Mesenteric fat pad (tissue), 1 donor: ENCODE data around the gene AMOTL1. TPM values are rescaled to one million over a fixed set of nuclear protein-coding genes. Genes with fewer than 3 reads are reported as not detected.

Experiments
- DNase-seq: peaks from one replicate; pipeline ENCODE4 v3.0.0-alpha.2; 2020; ENCODE audit warnings: low spot score
- total RNA-seq: library from RNA; stranded (reverse); fragmentation: NEBNext Ultra II Directional; extraction: Animal tissue kit (Norgen Biotek cat#: 25700); gene quantifications from one replicate; pipeline ENCODE4 v1.2.1, GENCODE V29; 2021
- donor health status: DM: yes; HTN: yes; CAD: no.

Gene AMOTL1
- total RNA-seq, 1 donor from 2014 or later = 51.6 TPM

DNA sequence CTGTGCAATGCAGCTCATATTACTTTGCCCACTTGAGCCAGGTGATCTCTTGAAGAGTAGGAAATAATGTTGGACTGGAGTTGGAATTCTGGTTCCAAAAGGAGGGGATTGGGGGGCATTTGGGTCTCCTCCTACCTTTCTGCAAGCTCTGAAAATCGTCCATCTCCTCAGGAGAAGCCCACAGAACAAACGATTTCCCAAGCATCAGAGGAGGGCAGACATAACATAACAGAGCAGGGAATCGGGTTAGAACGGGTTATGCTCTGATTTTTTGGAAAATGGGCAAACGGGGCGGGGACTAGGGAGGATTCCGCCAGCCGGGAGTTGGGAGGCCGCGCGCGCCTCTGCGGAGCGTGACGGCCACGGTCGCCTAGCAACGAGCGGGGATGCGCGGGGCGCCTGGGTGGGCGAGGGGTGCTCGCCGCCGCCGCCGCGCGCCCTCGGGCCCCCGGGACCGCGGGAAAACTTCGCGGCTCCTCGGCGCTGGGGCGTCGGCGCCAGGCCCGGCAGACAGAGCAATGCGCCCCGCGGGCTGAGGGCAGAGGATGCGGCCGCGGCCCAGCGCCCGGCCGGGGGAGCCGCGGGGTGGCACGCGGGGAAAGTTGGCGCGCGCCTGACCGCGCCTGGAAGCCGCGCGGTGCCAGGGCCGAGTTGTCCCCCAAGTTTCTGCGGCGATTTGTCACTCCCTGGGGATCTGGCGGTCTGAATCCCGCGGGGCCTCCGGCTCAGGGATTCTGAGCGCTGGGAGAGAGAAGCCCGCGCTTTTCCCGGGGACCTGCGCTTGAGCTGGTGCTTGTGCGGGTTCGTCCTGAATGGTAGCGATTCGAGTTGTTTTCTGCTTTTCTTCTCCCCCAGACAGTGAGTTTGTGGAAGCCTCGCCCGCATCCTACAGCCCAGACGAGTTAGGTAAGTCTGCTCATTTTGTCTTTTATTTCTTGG lies 27.8 kb upstream of the AMOTL1 start:
- no peak for DNase-seq

DNA sequence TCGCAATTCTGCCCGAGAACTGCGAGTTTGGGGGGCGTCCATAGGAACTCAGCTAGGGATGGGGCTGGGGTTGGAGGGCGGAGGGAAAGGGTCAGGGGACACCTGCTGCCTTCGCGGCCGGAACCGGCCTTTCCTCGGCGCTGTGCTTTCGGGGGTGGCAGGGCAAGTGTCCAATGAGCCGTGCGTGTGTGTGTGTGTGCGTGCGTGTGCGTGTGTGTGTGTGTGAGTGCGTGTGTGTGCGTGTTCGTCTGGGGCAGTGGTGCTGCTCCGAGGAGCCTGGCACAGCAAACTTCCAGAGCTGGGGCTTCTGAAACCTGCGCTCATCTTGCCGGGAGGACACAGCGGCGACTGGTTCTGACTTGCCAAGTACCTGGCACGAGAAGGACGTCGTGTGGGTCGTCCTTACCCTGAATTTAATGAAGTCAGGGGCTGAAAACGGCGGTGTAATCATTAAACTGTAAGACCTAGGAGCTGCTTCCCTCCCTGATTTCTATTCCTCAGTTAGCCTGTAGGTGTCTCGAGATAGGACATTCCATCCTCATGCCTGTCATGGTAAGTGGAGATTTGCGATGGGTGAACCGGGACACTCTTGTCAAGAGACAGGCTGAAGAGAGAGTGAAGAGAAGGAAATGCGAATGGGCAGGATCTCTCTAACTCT lies 27.0 kb upstream of the AMOTL1 start:
- no peak for DNase-seq

DNA sequence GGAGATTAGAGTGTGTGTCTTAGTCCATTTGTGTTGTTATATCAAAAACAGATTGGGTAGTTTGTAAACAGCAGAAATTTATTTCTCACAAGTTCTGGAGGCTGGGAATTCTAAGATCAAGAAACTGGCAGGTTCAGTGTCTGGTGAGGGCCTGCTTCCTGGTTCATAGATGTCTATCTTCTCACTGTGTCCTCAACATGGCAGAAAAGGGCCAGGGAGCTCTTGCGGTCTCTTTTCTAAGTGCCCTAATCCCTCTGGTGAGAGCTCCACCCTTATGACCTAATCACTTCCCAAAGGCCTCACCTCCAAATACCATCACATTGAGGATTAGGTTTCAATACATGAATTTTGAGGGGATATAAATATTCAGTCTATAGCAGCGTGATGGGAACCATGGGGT lies 25.5 kb upstream of the AMOTL1 start:
- DNase-seq = no peak

- no peak for DNase-seq
Measured at GRCh38 chr11:94746721-94747120, 21.4 kb upstream of the AMOTL1 start.

- no peak for DNase-seq
Measured at GRCh38 chr11:94747146-94747545, 21.0 kb upstream of the AMOTL1 start.

DNA sequence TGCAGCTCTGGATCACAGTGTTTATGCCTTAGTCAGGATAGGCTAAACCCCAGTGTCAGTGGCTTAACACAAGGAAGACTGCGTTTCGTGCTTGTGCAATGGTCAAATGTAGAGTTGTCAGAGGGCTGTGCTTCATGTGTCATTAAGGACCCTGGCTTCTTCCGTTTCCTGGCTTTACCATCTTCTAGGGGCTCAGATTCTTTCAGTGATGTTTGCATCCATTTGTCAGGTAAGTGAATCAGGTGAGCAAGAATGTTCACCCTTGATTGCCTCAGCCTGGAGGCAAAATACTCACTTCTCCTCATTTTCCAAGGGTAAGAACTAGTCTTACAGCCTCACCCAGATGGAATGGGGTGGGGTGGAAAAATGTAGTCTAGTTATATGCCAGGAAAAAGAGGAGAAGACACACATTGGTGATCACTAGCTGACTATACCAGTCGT lies 20.5 kb upstream of the AMOTL1 start:
- DNase-seq = no peak

DNA sequence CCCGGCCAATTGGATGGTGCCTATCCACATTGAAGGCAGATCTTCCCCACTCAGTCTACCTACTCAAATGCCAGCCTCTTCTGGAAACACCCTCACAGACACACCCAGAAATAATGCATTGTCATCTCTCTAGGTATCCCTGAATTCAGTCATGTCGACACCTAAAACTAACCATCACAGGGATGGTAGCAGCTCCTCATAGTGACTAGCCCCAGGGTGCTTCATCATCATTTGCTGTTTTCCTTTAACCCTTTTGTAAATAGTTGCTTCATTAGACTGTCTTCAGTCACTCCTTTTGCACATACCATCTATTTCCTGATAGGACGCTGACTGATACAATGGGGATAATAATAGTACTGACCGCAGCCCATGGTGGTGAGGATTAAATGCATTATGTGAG lies 18.8 kb upstream of the AMOTL1 start:
- no peak for DNase-seq

- no peak for DNase-seq
Measured at GRCh38 chr11:94750319-94751217, 17.6 kb upstream of the AMOTL1 start.

GRCh38 chr11:94751218-94751609 lies 16.9 kb upstream of the AMOTL1 start:
- no peak for DNase-seq

- DNase-seq = no peak
Measured at GRCh38 chr11:94751786-94752185, 16.4 kb upstream of the AMOTL1 start.

- DNase-seq = no peak
Measured at GRCh38 chr11:94753630-94754029, 14.5 kb upstream of the AMOTL1 start.

DNA sequence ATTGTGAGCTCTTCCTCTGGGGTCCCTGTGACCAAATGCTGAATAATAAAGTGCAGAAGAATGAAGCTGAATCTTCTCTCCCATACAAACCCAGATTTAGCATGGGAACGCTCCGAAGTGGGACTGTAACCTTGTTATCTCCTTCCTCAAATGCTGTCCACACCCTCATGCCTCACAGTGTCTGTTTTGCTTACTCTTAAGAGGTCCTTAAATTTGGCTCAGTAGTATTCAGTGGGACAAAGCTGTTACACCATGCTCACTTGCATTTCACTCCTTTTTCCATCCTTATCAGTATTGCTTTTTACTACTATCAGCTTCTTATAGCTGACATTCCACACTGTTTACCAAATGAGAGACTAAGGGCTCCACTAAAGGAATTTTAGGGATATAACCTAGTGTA lies 13.8 kb upstream of the AMOTL1 start:
- no peak for DNase-seq

DNA sequence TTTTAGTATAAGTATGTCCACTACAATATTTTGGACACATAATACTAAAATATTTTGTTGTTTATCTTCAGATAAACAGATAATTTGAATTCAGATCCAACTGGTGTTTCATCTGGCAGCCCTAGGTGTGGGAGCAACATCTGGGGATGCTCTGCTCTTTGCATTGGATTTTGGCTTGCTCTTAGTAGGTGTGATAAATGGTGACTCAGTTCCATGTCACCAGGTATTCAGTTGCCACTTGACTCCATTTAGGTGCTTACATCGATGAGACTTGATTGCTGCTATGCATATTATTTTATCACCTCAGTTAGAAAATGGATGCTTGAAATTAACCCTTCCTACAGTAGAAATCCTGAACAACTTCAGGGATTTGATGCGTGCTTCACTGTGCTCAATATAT lies 13.3 kb upstream of the AMOTL1 start:
- no peak for DNase-seq

DNA sequence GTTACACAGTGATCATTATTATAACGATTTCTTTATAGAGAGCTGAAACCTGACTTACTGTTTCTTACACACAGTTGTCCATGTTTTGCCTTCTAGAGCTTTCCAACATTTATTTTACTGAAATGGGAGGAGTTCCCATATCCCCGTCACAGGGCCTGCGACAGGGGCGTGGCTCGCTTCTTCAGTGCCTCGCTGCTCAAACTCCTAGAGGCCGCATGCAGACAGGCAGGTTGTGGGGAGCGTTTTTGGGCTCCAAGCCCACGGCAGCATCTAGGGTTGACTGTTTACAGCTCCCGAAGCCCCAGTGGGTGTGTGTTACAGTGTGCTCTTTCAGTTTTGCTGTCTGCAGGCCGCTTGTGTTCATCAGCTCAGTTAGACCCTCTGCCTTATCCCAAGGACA lies 12.7 kb upstream of the AMOTL1 start:
- DNase-seq = no peak

DNA sequence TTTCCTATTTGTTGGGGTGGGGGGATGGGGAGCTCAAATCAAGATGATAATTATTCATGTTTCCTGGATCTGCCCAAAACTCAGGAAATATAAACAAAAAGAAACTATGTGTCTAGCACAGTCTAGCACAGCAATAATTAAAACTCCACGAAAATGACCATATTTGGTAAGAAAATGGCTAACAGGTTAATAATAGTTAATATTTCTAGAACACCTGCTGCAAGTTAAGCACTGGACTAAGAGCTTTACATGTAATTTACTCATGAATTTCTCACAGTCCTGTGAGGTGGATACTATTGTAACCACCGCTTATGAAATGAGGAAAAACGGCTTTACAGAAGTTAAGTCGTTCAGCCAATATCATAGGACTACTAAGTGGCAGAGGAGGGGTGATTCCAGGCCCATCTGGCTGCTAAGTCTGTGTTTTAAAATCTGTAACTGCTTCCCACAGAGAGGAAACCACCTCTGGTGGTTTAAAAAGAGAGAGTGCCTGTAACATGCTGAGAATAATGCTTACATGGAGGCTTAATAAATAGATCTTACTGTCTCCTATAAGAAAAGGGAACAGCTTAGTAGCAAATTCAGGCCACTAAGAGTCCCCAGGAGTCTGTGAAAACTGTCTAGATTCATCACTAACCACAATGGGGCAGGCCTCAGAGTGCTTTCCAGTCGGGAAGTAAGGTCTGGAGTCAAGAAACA lies 11.0 kb upstream of the AMOTL1 start:
- DNase-seq = no peak

DNA sequence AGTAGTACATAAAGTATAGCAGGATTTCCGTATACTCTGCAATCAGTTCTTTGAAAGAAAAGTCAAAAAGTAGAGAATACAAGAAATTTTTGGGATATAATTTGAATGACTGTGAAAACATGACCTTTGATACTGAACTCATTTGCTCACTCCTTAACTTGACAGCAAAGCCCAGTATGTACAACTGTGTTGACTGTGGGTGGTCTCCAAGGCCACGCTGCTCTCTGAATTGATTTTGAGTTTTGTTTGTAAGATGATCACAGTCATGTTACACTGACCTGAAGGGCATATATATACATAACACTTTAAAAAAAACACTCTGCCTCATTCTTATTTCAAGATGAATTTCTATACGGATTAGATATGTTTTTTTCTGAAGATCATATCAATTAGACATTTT lies 9.5 kb upstream of the AMOTL1 start:
- no peak for DNase-seq

DNA sequence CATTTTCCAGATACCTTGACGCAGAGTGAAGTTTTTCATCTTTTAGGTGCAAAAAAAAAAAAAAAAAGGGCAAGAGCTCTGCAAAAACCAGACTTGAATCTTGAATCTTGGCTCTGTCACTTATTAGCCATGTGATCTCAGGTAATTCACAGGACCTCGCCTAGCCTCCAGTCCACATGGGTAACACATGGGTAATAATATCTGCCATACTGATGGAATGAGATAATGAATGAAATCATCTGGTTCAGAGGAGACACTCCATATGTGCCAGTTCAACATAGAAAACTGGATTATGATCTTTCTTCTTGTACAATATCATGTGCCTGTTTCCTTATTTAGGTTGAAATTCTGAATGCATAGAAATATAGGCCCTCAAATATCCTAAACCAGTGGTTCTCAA lies 8.6 kb upstream of the AMOTL1 start:
- no peak for DNase-seq

DNA sequence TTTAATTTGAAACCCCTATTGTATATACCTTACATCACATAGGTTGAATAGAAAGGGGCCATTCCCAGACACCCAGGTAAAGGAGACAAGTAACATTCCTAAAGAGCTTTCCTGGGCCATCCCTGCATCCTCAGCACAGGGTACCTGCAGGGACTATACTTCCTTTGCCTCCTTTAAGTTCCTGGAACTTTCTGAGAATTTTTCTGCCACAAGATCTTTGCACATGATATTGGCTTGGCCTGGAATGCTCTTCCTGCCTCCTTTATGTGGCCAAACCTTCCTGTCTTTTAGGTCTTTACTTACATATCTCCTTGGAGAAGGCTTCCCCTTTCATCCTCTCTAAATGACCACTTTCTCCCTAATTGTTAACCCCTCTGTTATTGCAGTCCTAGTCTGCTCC lies 7.9 kb upstream of the AMOTL1 start:
- DNase-seq = no peak

DNA sequence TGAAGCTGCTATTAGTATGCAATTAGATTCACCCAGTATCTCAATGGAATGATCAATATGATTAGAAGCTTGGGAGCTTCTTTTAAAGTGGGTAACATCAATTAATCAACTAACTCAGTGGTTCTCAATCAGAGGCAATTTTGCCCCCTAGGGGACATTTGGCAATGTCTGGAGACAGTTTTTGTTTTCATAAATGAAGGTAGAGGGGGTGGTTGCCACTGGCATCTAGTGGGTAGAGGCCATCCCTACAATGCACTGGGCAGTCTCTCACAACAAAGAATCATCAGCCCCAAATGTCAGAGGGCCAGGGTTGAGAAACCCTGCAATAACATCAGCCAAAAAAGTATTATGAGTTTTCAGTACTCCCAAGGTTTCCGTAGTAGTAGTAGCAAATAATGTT lies 5.9 kb upstream of the AMOTL1 start:
- DNase-seq = no peak

GRCh38 chr11:94762995-94763394 lies 5.2 kb upstream of the AMOTL1 start:
- no peak for DNase-seq

- DNase-seq = no peak
Measured at GRCh38 chr11:94766713-94767206, 1.4 kb upstream of the AMOTL1 start.
